Activated T-helper 1 cell treated with anti-CD3 and anti-CD28 coated beads, Interleukin-2, amount 50 U/mL, for 16 hours (primary cell): ENCODE results near the gene IER3.
"Not testable (repeated sequence)": the region's sequence is repeated elsewhere in the genome, so short reads cannot be mapped to it uniquely, and the experiment has no call there.

Source experiments
- DNase-seq, 2 donors: peaks; one replicate each; pipeline ENCODE4 v3.0.0-alpha.2; 2020; ENCODE audit warnings: low read depth in 1 of 2, low spot score in 1 of 2

IER3 gene

GRCh38 chr6:30769088-30769852 lies 24.9 kb upstream of the IER3 start:
- peak; percentile 54 to 55 for DNase-seq

DNA sequence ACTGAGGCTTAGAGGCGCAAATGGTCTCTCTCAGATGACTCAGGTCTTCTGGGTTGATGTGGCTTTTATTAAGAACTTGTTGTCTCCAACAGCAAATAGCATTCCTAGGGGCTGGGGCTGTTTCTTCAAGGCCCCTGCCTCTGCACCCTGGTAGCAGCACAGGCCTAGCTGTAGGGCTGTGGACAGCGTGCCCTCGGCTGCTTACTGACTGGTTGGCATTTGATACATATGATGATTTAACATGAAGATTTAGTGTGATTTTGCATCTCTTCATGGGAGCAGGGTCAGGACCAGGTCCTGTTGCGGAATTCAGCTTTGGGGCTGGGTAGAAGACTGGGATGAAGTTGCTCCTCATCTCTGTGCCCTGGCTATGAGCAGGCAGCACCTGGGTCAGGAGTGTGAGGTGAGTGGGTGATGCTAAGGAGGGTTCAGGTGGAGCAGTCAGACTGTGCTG lies 24.3 kb upstream of the IER3 start:
- DNase-seq = no peak

DNA sequence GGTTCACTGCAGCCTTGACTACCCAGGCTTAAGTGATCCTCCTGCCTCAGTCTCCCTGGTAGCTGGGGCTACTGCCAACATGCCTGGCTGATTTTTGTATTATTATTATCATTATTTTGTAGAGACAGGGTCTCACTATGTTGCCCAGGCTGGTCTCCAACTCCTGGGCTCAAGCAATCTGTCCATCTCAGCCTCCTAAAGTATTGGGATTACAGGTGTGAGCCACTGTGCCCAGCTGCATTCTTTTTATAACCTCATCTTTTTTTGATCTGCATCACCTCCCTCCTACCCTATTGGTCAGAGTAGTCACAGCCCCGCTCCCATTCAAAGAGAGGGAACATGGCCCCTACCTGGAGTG lies 23.6 kb upstream of the IER3 start:
- DNase-seq = no peak

GRCh38 chr6:30767158-30767943 lies 23.0 kb upstream of the IER3 start:
- no peak for DNase-seq

DNA sequence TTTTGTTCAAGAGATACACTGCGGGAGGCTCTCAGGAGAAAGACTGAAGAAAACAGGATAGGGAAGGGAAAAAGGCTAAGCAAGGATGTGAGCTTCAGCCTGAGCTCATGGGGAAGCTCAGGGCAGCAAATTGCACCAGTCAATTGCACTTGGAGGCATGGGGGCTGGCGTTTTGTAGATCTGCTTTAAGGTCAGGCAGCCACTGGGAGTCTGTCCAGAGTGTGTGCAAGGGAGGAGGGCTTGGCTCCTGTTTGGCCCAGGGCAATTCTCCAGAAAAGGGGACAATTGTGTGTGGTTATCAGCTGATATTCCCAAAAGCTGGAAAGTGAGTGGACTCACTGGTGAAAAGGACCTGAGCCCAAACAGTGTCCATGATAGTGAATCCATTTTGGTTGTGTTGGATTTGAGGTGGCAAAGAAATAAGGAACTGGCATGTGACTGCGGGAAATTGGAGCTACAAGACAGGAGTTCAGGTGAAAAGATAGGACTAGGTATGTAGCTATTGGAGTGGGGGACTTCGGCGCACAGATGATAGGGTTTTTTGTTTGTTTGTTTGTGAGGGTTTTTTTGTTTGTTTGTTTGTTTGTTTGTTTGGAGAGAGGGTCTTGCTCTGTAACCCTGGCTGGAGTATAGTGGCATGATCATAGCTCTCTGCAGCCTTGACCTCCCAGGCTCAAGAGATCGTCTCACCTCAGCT lies 22.3 kb upstream of the IER3 start:
- no peak for DNase-seq

DNA sequence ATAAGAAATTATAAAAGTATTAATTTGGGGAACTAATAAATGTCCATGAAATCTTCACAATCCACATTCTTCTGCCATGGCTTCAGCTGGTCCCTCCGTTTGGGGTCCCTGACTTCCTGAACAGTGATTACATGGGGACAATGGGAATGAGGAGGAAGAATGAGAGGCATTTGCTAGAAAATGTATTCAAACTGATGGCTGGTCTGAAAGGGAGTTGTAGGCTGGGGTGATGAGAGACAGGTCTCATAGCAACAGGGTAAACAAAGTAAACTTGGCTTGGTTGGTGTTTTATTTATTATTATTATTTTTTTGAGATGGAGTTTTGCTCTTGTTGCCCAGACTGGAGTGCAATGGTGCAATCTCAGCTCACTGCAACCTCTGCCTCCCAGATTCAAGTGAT lies 21.1 kb upstream of the IER3 start:
- not testable (repeated sequence) for DNase-seq

DNA sequence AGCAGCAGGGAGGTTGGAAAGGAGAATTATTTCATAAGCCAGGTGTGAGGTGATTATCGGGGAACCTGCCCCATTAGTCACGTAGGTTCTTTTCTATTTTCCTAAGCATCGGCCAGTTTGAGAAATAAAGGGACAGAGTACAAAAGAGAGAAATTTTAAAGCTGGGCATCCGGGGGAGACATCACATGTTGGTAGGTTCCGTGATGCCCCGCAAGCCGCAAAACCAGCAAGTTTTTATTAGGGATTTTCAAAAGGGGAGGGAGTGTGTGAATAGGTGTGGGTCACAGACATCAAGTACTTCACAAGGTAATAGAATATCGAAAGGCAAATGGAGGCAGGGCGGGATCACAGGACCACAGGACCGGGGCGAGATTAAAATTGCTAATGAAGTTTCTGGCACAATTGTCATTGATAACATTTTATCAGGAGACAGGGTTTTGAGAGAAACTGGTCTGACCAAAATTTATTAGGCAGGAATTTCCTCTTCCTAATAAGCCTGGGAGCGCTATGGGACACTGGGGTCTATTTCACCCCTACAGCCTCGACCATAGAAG lies 20.2 kb upstream of the IER3 start:
- not testable (repeated sequence) for DNase-seq

DNA sequence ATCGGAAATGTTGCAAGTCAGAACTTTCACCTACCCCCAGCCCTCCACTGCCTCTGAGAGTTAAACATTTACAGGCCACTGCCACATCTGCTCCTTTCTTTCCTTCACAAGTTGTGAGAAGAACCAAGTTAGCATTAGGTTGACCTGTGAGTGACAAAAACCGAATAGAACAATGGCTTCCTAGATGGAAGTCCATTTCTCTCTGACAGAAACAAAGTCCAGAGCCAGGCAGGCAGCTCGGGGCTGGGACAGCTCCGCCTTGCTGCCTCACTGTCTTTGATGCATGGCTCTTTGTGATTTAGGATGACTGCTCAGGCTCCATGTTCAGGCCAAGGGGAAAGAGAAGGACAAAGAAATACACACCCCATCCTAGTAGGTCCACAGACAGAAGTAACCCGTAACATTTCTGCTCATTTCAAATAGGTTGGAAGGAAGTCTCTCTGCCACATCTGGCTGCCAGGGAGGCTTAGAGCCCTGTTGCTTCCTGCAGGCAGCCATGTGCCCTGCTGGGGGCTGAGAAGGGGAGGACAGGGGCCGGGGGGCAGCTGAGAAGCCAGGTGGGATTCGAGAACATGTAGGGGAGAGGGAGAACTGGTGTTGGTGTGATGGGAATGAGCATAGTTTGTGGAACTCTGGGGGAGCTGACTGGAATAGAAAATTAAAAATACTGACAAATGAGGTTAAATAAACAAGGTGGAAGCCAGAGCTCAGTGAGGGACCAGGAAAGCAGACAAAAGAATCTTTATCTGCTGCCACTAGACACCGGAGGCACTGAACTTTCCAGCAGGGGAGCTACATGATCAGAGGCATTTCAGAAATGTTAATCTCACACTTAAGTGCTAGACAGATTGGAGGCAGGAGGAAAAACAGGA lies 19.5 kb upstream of the IER3 start:
- DNase-seq = no peak

DNA sequence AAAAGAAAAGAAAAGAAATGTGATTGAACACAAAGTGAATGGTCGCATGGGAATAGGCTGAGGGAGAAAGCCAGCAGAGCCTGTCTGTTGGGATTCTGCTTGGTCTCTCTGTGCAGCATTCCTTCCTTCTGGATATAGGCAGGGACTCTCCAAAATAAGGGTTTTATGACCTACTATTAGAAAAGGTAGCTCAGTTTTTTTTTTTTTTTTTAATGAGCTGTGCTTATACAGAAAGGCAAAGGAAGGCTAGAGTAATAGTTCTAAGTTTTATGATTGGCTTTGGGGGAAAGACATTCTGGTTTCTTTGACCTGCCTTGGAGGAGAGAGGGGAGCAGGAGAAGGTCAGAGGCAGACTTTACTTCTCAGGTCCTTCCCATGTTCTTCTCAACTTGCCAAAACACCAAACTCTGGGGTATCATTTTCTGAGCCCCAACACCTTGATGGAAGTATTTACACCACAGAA lies 18.8 kb upstream of the IER3 start:
- DNase-seq = no peak

DNA sequence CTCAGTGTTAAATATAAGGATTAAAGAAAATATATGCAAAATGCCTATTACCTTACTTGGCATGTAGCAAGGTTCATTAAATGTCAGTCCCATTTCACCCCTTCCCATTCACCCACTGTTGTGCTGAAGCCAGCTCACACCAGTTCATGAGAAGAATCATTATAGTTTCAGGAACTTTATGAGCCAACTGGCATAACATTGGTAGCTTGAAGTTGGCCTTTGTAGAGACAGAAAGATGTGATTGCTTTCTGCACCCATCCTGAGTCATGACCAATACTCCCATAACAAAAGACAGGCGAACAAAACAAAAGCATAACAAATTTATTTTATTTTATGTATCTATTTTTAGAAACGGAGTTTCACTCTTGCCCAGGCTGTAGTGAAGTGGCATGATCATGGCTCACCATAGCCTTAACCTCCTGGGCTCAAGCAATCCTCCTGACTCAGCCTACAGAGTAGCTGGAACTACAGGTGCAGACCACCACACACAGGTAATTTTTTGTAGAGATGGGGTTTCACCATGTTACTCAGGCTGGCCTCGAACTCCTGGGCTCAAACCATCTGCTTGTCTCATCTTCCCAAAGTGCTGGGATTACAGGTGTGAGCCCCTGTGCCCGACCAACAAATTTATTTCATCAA lies 17.6 kb upstream of the IER3 start:
- DNase-seq = no peak

DNA sequence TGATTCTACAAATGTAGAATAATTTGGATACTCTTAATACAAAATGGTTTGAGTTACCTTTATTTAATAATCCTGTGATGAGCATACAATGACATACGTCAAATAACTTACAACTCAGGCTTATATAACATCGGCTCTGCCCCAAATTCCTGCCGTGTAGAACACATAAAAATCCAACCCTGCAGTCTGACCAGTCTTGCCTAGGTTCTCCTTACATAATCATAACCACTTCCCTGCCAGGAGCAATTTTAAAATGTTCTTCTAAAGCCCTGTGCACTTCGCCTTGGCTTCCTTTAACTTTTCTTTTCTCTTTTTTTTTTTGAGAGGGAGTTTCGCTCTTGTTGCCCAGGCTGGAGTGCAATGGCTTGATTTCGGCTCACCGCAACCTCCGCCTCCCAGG lies 16.2 kb upstream of the IER3 start:
- no peak for DNase-seq

DNA sequence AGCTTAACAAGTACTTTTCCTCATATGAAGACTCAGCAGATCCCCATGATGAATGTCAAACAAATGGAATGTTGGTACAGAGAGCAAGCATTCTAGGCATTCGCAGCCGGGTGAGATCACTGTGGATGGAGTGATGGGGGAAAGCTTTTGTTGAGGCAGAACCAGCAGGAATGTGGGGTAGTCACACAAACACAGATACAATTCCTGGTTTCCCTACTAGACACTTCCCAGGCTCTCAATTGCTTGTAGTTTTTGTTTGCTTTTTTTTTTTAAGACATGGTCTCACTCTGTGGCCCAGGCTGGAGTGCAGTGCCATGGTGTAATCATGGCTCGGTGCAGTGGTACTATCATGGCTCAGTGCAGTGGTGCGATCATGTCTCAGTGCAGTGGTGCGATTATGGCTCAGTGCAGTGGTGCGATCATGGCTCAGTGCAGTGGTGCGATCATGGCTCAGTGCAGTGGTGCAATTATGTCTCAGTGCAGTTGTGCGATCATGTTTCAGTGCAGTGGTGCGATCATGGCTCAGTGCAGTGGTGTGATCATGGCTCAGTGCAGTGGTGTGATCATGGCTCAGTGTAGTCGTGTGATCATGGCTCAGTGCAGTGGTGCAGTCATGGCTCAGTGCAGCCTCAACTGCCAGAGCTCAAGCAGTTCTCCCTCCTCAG lies 15.4 kb upstream of the IER3 start:
- no peak for DNase-seq

- no peak for DNase-seq
These were observed 13.0 kb upstream of the IER3 start for GRCh38 chr6:30757261-30757904.

GRCh38 chr6:30756405-30757003 lies 12.2 kb upstream of the IER3 start:
- not testable (repeated sequence) for DNase-seq

DNA sequence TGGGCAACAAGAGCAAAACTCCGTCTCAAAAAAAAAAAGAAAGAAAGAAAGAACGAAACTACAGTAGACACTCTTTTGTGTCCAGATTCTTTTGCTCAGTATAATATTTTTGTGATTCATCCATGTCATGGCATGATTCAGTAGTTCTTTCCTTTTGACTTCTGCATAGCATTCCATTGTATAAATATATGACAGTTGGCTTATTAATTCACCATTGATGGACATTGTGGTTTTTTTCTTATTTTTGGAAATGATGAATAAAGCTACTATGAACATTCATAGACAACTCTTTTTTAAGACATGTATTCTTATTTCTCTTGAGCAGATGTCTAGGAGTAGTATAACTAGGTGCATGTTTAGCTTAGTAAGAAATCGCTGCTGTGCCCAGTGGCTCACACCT lies 10.3 kb upstream of the IER3 start:
- DNase-seq = no peak

DNA sequence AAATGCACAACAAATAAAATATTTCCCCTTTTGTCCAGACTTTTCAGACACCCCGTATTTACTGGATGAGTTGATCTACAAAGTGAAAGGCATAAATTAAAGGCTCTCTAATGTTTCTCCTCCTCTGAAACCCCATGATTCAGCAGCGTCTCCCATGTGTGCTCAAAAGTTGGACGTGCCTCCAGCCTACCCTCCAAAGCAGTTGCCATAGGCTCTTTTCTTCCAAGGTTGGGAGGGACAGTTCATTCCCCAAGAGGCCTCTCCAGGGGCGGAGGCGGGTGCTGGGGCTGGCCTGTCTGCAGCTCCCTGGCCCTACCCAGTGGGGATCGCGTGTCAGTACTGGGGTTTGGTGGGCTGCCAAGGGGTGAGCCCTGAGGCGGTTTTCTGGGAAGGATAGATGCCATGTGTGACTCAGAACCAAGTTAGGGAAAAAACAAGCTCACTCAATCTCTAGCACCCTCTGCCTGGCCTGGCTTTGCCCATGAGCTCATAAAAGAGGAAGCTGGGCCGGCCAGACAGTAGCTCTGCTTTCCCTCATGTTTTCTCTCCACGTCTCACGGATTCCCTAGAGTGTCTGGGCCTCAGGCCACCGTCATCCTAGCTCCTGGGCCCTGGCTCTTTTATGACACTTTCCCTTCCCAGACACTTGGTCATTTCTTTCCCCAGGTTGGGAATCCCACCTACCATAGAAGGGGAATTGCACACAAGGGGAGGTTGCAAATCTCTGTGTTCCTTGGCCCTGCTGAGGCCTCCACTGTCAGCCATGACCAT lies 8.0 kb upstream of the IER3 start:
- no peak for DNase-seq

DNA sequence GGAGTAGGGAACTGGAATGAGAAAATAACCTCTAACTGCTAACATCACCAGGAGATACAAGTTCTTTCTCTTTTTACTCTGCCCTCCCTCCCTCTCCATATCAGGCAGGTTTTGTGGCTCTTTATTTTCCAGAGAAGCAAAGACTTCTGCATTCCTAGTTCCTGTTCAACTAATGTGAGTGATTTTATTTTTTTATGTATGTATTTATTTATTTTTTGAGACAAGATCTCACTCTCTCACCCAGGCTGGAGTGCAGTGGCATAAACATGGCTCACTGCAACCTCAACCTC lies 6.0 kb upstream of the IER3 start:
- DNase-seq = no peak
